Mononuclear cell (primary cell): ENCODE data around the gene UGDH. TPM values are rescaled to one million over a fixed set of nuclear protein-coding genes. Genes with fewer than 3 reads are reported as not detected.
"Not testable (repeated sequence)": the region's sequence is repeated elsewhere in the genome, so short reads cannot be mapped to it uniquely, and the experiment has no call there.

ENCODE experiments used
- H3K27me3 ChIP-seq: 2 replicates; pipeline ENCODE4 v1.6.0; 2011; ENCODE audit warnings: low read length, control low read depth; ENCODE audit not compliant: insufficient read depth
- H3K4me1 ChIP-seq: 2 replicates; pipeline ENCODE4 v1.5.1; 2011; ENCODE audit warnings: mild to moderate bottlenecking, low read length, control low read depth; ENCODE audit not compliant: insufficient read depth
- H3K4me3 ChIP-seq: 2 replicates; pipeline ENCODE4 v1.5.1; 2011; ENCODE audit warnings: mild to moderate bottlenecking, low read length, moderate library complexity
- H3K9me3 ChIP-seq: 2 replicates; pipeline ENCODE4 v1.5.1; 2011; ENCODE audit warnings: low read depth, mild to moderate bottlenecking, control low read depth, low read length
- total RNA-seq: library from RNA; depleted of rRNA; stranded (reverse); fragments of >200 nt; gene quantifications from one replicate; pipeline ENCODE4 v1.2.3, GENCODE V29; 2012

The UGDH gene
- total RNA-seq, 1 donor: 2.2 TPM

- Histone ChIP-seq H3K4me1 (peaks cover 29% of the 10 kb centered on the region), H3K27me3 (no peaks in the 10 kb centered on the region)
Measured at GRCh38 chr4:39486221-39486804, 40.9 kb downstream of the UGDH start.

GRCh38 chr4:39484582-39485272 lies 42.5 kb downstream of the UGDH start:
- no peaks in the 10 kb centered on the region for H3K9me3 ChIP-seq
- no peak overlapping the region for H3K4me3 ChIP-seq
- no peaks in the 10 kb centered on the region for H3K27me3 ChIP-seq
- H3K4me1 ChIP-seq: peaks cover 37% of the 10 kb centered on the region

More at GRCh38 chr4:39486221-39486804, 40.9 kb downstream of the UGDH start:
- H3K4me3 ChIP-seq: no peak overlapping the region
- H3K9me3 ChIP-seq: no peaks in the 10 kb centered on the region

GRCh38 chr4:39480902-39481695 lies 46.1 kb downstream of the UGDH start:
- Histone ChIP-seq H3K9me3 (no peaks in the 10 kb centered on the region), H3K27me3 (no peaks in the 10 kb centered on the region), H3K4me1 (peaks cover 30% of the 10 kb centered on the region), H3K4me3 (peak overlapping the region; percentile 13)

- no peak overlapping the region for H3K4me3 ChIP-seq
- peaks cover 22% of the 10 kb centered on the region for H3K4me1 ChIP-seq
- H3K9me3 ChIP-seq: no peaks in the 10 kb centered on the region
- no peaks in the 10 kb centered on the region for H3K27me3 ChIP-seq
Measured at GRCh38 chr4:39480251-39480650, 47.0 kb downstream of the UGDH start.

- peaks cover 8% of the 10 kb centered on the region for H3K4me1 ChIP-seq
- H3K4me3 ChIP-seq: no peak overlapping the region
- no peaks in the 10 kb centered on the region for H3K9me3 ChIP-seq
- no peaks in the 10 kb centered on the region for H3K27me3 ChIP-seq
Measured at GRCh38 chr4:39476187-39476895, 50.9 kb downstream of the UGDH start.

- H3K4me1 ChIP-seq: peaks cover 5% of the 10 kb centered on the region
- no peaks in the 10 kb centered on the region for H3K9me3 ChIP-seq
- H3K27me3 ChIP-seq: no peaks in the 10 kb centered on the region
- H3K4me3 ChIP-seq: no peak overlapping the region
Measured at GRCh38 chr4:39472396-39472795, 54.8 kb downstream of the UGDH start.

- Histone ChIP-seq H3K27me3 (no peaks in the 10 kb centered on the region), H3K9me3 (no peaks in the 10 kb centered on the region), H3K4me1 (peaks cover 5% of the 10 kb centered on the region), H3K4me3 (no peak overlapping the region)
Measured at GRCh38 chr4:39470402-39470801, 56.8 kb downstream of the UGDH start.

GRCh38 chr4:39469429-39470077 lies 57.7 kb downstream of the UGDH start:
- H3K27me3 ChIP-seq: no peaks in the 10 kb centered on the region
- H3K9me3 ChIP-seq: no peaks in the 10 kb centered on the region
- no peak overlapping the region for H3K4me3 ChIP-seq
- H3K4me1 ChIP-seq: peaks cover 5% of the 10 kb centered on the region

GRCh38 chr4:39467464-39467863 lies 59.8 kb downstream of the UGDH start:
- Histone ChIP-seq H3K27me3 (no peaks in the 10 kb centered on the region), H3K4me3 (no peak overlapping the region), H3K9me3 (no peaks in the 10 kb centered on the region), H3K4me1 (peaks cover 5% of the 10 kb centered on the region)

GRCh38 chr4:39466747-39467146 lies 60.5 kb downstream of the UGDH start:
- no peaks in the 10 kb centered on the region for H3K27me3 ChIP-seq
- H3K9me3 ChIP-seq: no peaks in the 10 kb centered on the region
- no peak overlapping the region for H3K4me3 ChIP-seq
- H3K4me1 ChIP-seq: peaks cover 5% of the 10 kb centered on the region

- H3K4me1 ChIP-seq: peaks cover 8% of the 10 kb centered on the region
- no peak overlapping the region for H3K4me3 ChIP-seq
- no peaks in the 10 kb centered on the region for H3K27me3 ChIP-seq
- no peaks in the 10 kb centered on the region for H3K9me3 ChIP-seq
Measured at GRCh38 chr4:39464886-39465501, 62.2 kb downstream of the UGDH start.

GRCh38 chr4:39458505-39459300 lies 68.5 kb downstream of the UGDH start, which contains the start of the genes LIAS and RPL9:
Gene LIAS, plus strand, starts transcription at chr4:39459056. Its CDS starts 62 bp downstream, at chr4:39459118.
Gene RPL9, minus strand, starts transcription at chr4:39458922. Its CDS starts 483 bp downstream, at chr4:39458439.
- peak within 1 kb of the TSS; percentile 83 for H3K4me3 ChIP-seq
- H3K27me3 ChIP-seq: no peaks in the 10 kb centered on the region
- H3K9me3 ChIP-seq: no peaks in the 10 kb centered on the region
- H3K4me1 ChIP-seq: peaks cover 26% of the 10 kb centered on the region

GRCh38 chr4:39458161-39458504 lies 69.1 kb downstream of the UGDH start:
- H3K9me3 ChIP-seq: not testable (repeated sequence)
- H3K4me3 ChIP-seq: peak overlapping the region; percentile 83

More at GRCh38 chr4:39458161-39458504, 69.1 kb downstream of the UGDH start:
- H3K4me1 ChIP-seq: peaks cover 26% of the 10 kb centered on the region
- H3K27me3 ChIP-seq: not testable (repeated sequence)
